K562 (cell line): ENCODE measurements around the gene SDR42E2. TPM values are rescaled to one million over a fixed set of nuclear protein-coding genes. Genes with fewer than 3 reads are reported as not detected.

Experiments
- ARID3B ChIP-seq: fragments of 250-450 bp; sonication (Bioruptor Pico); IDR thresholded peaks from 2 replicates; pipeline ENCODE4 v1.4.0; 2020; ENCODE audit warnings: borderline replicate concordance
- BRCA1 ChIP-seq, 2 experiments: fragments of 450-650 bp in 1 of 2; sonication (generic) in 1 of 2; formaldehyde crosslinking in 1 of 2; IDR thresholded peaks; 2 replicates each; pipeline versions ENCODE4 v1.5.0 to v1.6.1; 2017 to 2020; ENCODE audit warnings: mild to moderate bottlenecking in 1 of 2, missing genetic modification reagents in 1 of 2
- CHD2 ChIP-seq: IDR thresholded peaks from 2 replicates; pipeline ENCODE4 v1.6.1; 2011; ENCODE audit warnings: low read depth, low read length
- GTF3C2 ChIP-seq: IDR thresholded peaks from 3 replicates; pipeline ENCODE4 v1.6.1; 2011; ENCODE audit warnings: borderline replicate concordance, mild to moderate bottlenecking, moderate library complexity; ENCODE audit not compliant: insufficient read length; ENCODE audit errors: extremely low read depth
- KAT8 ChIP-seq: fragments of 450-650 bp; IDR thresholded peaks from 2 replicates; pipeline ENCODE4 v1.6.1; 2016; ENCODE audit warnings: low read depth, mild to moderate bottlenecking
- MAFF ChIP-seq: IDR thresholded peaks from 2 replicates; pipeline ENCODE4 v1.6.1; 2012; ENCODE audit warnings: low read length, improper control_type of control experiment
- PBX2 ChIP-seq, 2 experiments: IDR thresholded peaks in 1 of 2; conservative IDR thresholded peaks in 1 of 2; 2 replicates each; pipeline ENCODE4 v1.6.1; 2016; ENCODE audit warnings: low read depth in 2 of 2, mild to moderate bottlenecking in 1 of 2, missing compliant biosample characterization in 1 of 2, missing genetic modification characterization in 1 of 2, moderate library complexity in 1 of 2
- POLR2B ChIP-seq: fragments of 450-650 bp; IDR thresholded peaks from 2 replicates; pipeline ENCODE4 v1.6.1; 2018; ENCODE audit warnings: low read depth; ENCODE audit not compliant: partially characterized antibody
- SMARCA4 ChIP-seq: fragments of 450-650 bp; IDR thresholded peaks from 2 replicates; pipeline ENCODE4 v1.6.1; 2016
- TRIM25 ChIP-seq: fragments of 450-650 bp; IDR thresholded peaks from 2 replicates; pipeline ENCODE4 v1.7.0; 2016; ENCODE audit warnings: borderline replicate concordance
- ZNF165 ChIP-seq: fragments of 250-450 bp; sonication (Bioruptor Pico); IDR thresholded peaks from 2 replicates; pipeline ENCODE4 v1.4.0; 2020; ENCODE audit warnings: borderline replicate concordance
- ZNF174 ChIP-seq: fragments of 250-450 bp; sonication (Bioruptor Pico); IDR thresholded peaks from 2 replicates; pipeline ENCODE4 v1.4.0; 2020; ENCODE audit warnings: mild to moderate bottlenecking
- ZNF24 ChIP-seq: fragments of 450-650 bp; IDR thresholded peaks from 2 replicates; pipeline ENCODE4 v1.6.1; 2016
- ZNF280A ChIP-seq: fragments of 450-650 bp; IDR thresholded peaks from 2 replicates; pipeline ENCODE4 v1.6.1; 2018; ENCODE audit warnings: mild to moderate bottlenecking, low read depth; ENCODE audit not compliant: partially characterized antibody
- ZNF696 ChIP-seq: fragments of 250-450 bp; sonication (Bioruptor Pico); conservative IDR thresholded peaks from 2 replicates; pipeline ENCODE4 v1.4.0; 2020; ENCODE audit warnings: mild to moderate bottlenecking, moderate library complexity
- ZNF785 ChIP-seq: fragments of 250-450 bp; sonication (Bioruptor Pico); IDR thresholded peaks from 2 replicates; pipeline ENCODE4 v1.4.0; 2020; ENCODE audit warnings: mild to moderate bottlenecking
- polyA plus RNA-seq, 8 experiments: library from polyadenylated mRNA; depleted of rRNA in 4 of 8; stranded (reverse) in 5 of 8; unstranded in 3 of 8; fragments of >200 nt; fragmentation: Nextera tagmentation in 2 of 8; fragmentation: Illumina TruSeq in 1 of 8; extraction: Ambion mirVana in 2 of 8; extraction: Trizol in 1 of 8; gene quantifications; 2 replicates each; pipeline versions ENCODE4 v1.2.1 to v1.2.3, GENCODE V29; 2011 to 2014; ENCODE audit warnings: inconsistent platforms in 1 of 8, missing spikeins in 1 of 8
- total RNA-seq, 7 experiments: library from RNA; depleted of rRNA in 6 of 7; stranded (reverse); fragments of >200 nt in 6 of 7; fragmentation: Illumina TruSeq in 2 of 7; extraction: Trizol in 2 of 7; gene quantifications; 2 replicates each; pipeline versions ENCODE4 v1.2.1 to v1.2.3, GENCODE V29; 2011 to 2021; ENCODE audit warnings: low replicate concordance in 1 of 7

Gene SDR42E2
- total and polyA plus RNA-seq, 9 of the 15 experiments (the other 6 are each of a cell fraction or from before 2014, with no cell fraction given), result 0.03 to 0.07 (median 0.04) TPM; not detected in 4

- TF ChIP-seq PBX2 (CRISPR knock-in tag; IDR thresholded peaks at IDR 0.05; ENCODE audit: low read depth) (no peak), PBX2 (tag; conservative IDR thresholded peaks at IDR 0.05; ENCODE audit: low read depth) (no peak), TRIM25 (no peak), CHD2 (no peak), ZNF165 (no peak), ZNF696 (CRISPR knock-in tag) (no peak), SMARCA4 (no peak), ZNF785 (no peak), ZNF280A (no peak), ZNF24 (0 out of 2 replicates have a peak, but pooled peaks have one; percentile 23), ZNF174 (CRISPR knock-in tag) (no peak), KAT8 (no peak), BRCA1 (IDR thresholded peaks at IDR 0.05) (no peak), BRCA1 (CRISPR knock-in tag; IDR thresholded peaks at IDR 0.05) (no peak), ARID3B (CRISPR knock-in tag) (no peak), POLR2B (peak; percentile 87), GTF3C2 (no peak), MAFF (no peak)
These were observed 28.6 kb downstream of the SDR42E2 start (continued) for GRCh38 chr16:22190776-22191531.
